ENCODE measurements around the gene TBX2.

Gene TBX2

DNA sequence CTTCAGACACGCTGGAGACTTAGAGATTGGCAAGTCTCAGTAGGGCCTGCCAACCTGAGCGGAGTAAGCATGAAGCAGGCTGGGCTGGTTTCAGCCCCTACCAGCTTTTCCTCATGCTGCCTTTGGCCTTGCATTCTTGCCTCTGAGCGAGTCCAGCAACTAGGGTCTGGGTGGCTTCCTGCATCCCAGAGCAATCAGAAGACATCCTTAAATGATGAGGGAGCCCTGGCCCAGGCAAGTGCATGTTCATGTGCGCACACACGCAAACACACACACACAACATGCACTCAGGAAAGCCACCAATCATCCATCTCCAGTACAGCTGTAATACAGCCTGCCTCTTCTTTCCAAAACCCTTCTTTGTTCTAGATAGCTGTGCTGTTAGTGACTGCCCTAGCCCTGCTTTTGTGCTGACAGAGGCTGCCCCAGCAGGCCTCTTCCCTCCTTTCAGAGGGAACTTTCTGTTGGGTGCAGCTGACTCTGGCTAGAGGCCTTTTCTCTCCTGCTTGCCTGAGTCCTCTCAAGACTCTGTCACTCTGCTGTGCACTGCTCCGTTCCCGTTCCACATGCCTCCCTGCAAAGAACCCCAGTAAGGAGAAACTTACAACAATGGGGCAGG lies 30.7 kb upstream of the TBX2 start:
- DNase-seq (ENCODE audit: low read depth in 1 of 2, low spot score in 1 of 2) = no peak

DNA sequence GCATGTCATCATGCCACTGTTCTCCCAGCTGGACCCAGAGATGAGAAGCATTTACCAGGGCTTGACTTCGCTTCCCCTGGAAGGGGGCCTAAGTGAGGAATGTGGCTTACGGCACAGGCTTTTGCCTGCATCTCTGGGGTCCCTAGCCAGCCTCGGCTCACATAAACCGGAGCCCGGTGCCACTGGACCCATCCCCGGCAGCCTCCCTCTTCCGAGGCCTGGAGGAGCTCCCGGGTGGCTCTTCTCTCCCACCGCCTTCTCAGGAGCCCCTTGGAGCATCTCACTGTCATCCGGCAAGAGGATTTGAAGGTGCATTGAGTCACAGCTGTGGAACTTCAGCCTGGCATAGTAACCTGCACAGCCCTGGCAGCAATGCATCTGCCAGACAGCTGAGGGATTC lies 29.9 kb upstream of the TBX2 start:
- no peak for DNase-seq (ENCODE audit: low read depth in 1 of 2, low spot score in 1 of 2)

DNA sequence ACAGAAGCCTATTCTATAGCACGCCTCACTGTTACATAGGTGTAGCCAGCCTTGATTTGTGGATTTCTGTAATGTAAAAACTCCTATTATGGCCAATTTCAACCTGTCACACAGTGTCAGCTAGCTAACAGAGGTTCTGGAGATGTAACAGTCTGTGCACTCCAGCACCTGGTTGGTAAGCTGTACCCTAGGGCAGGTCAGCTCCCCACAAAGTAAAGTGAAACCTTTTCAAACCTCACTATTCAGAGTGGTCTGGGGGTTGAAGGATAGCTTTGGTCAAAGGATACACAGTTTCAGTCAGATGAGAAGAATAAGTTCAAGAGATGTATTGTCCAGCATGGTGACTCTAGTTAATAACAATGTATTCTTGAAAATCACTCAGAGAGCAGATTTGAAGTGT lies 28.5 kb upstream of the TBX2 start:
- no peak for DNase-seq (ENCODE audit: low read depth in 1 of 2, low spot score in 1 of 2)

DNA sequence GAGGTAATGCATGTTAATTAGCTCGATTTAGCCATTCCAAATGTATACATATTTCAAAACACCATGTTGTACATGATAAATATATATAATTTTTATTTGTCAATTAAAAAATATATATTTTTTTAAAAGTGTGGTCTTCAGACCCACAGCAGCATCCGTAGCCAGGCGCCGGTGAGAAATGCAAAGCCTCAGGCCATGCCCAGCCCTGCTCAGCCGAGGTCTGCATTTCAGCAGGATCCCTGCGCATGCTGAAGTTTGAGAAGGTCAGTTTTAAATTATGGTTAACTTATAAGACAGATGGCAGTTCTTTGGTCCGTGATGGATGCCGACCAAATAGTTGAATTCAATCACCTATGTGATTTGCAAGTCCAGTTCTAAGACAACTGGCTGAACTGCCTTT lies 28.0 kb upstream of the TBX2 start:
- no peak for DNase-seq (ENCODE audit: low read depth in 1 of 2, low spot score in 1 of 2)

DNA sequence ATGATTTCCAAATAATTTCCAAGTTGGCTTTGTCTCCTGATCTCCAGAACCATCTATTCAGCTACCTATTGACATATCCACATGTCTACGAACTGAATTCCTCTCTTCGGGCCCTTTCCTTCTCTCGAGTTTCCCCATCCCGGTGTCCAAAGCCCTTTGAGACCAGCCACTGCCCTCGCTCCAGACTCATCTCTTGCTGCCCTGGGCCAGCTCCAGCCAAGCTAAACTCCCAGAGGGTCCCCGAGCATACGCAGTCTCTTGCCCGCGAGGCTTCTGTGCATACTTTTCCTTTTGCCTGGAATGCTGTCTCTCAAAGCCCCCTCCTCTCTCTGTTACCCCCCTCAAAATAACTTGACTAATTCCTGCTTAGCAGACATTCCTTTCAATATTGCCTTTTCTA lies 27.2 kb upstream of the TBX2 start:
- no peak for DNase-seq (ENCODE audit: low read depth in 1 of 2, low spot score in 1 of 2)

DNA sequence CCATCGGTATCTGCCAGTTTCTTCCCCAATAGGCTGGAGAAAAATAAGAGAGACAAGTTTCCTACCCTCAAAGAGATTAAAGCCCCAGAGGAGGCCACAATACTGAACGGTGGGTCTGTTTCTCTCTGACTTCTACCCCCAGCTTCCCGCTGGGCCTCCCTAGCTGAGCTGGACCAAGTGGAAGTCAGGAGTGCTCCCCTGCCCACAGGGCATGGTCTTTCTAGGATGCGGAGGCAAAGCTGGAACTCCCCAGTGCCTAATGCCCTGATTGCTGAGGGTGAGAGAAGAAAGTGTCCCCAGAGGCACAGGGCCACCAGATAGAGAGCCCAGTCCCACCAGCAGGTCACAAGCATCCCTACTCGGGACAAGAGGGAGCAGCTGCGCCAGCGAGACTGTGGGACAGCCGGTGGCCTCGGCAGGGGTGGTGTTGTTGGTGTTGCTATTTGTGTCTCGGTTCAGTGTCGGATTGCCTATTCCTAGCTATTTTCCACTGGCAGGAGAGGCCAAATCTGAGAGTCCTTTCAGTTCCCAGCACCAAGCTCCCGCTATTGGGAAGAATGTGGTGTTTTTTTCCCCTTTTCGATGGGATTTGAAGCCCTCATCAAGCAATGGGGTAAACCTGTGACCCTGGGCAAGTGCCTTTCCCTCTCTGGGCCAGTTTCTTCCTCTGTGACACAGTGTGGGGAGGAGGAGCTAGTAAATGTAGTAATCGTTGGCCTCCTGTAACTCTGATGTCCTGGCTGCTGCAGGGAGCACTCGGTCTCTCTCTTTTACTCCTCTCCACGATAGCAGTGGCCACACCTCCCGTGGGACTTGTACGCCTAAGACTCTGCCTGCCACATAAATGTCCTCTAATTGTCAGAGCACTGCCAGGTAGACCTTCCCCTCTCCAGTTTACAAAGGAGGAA lies 22.5 kb upstream of the TBX2 start:
- no peak for DNase-seq (ENCODE audit: low read depth in 1 of 2, low spot score in 1 of 2)

DNA sequence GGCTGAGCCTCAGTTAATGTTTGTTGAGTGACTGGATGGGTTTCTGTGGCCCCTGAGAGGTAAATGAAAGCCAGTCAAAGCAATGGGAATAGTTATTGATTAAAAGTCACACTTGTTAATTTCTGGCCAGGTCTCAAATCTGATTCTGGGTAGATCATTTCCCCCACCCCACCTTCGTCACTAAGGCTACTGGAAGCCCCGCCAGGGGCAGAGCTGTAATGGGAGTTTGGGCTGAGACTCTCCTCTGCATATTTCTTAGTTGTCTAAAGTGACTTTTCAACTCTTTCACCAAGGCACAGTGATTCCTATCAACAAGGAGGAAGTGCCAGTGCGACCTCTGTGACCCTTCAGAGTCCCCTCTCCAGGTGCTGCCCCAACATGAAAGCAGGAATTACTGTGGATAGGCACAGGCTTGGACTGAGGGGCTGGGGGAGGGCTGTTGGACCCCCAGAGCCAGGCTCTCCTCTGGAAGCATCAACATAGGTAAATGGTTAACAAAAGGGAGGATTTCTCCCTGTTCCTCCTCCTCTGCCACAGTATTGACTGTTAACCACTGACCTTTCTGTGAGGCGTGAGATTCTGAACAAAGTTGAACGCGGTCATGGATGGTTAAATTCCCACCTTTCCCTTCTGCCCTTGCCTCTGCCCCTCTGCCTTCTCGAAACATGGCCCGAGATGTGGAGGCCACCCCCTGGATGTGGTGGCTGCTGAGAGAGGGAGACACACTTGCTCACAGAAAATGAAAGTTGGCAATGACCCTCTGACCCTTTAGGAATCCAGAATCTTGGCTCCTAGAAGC lies 20.8 kb upstream of the TBX2 start:
- DNase-seq (ENCODE audit: low read depth in 1 of 2, low spot score in 1 of 2) = no peak

DNA sequence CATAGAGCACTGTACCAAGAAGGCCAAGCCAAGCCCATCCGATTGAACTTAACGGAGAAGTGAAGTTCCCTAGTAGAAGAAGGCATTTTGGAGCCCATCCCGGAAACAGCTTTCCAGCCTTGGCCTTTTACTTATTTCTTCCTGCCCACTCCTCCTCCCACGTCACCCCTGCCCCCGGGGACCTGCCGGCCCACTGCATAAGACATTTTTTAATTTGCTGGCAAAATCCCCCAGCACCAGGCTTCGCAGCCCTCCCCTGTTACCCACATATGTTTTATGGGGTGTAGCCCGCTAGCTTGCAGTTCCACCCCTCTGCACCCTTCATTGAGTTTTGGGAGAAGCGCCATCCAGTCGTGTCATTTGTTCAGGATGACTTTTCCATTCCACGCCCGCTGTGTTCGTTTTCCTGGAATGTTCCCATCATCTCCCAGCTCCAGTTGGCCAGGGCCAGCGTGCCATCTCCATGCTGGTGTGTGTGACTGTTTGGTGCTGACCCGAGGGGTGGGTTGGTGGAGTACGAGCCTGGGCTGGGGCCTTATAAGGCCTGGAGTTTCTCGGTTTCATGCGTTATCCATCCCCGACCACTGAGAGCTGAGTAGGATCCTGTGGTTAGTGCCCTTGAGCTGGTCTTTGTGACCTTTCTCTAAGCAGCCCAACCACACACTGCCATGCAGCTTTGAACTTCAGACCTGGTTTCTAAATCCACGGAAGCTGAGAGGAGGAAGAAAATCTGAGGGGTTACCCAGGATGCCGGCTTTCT lies 20.0 kb upstream of the TBX2 start:
- no peak for DNase-seq (ENCODE audit: low read depth in 1 of 2, low spot score in 1 of 2)

DNA sequence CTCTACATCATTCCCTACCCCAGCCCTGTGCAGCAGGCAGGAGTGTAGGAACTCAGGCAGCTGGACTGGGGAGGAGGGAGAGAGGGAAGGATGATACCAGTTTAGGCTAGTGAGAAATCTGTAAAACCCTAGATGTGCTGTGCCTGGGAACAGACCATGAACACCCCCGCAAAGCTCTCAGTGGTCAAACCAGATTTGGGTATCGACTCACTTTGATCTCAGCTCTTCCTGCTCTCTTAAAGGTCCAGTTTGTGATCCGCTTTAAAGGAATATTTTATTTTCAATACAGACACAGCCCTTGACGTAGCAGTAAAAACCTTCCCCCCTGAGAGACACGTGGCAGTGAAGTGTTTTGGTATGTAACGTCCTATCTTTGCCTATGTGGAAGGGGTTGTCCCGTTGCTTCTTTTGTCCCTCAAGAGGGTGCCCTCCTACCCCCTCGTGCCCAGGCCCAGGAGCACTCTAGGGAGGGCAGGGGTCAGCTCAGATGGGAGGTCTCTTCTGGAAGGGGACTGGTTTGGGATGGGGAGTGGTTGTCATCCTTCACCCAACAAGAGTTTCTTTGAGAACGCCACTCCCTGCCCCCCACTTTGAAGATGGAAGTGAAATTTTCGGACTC lies 19.3 kb upstream of the TBX2 start:
- no peak for DNase-seq (ENCODE audit: low read depth in 1 of 2, low spot score in 1 of 2)

DNA sequence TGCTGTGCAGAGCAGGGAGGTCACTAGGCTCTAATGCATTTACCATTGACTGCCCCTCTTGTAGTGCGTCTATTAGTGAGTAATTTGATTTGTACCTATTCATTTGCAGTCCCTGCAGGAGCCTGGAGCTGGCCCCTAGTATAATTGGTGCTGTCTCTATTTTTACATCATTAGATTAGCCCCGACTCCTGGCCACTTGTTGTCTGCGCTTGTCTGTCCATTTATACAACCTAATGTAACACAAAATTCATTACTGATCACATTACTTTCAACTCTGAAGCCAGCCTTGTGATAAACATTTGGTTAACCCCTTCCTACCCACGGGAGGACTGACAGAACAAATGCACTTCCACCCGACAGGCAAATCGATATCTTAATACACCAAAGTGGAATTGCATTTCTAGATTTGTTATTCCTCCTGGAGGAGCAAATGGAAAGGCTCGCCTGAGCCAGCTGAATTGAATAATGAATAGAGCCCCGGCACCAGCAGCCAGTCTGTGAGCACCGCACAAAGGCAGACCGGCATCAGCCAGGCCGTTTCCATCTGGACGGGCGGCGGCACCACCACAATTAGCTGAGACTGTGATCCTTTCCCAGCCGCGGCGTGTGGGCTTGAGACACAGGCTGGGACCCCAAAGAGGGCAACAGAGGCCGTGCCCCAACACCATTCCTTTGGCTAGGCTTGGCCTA lies 18.7 kb upstream of the TBX2 start:
- no peak for DNase-seq (ENCODE audit: low read depth in 1 of 2, low spot score in 1 of 2)

DNA sequence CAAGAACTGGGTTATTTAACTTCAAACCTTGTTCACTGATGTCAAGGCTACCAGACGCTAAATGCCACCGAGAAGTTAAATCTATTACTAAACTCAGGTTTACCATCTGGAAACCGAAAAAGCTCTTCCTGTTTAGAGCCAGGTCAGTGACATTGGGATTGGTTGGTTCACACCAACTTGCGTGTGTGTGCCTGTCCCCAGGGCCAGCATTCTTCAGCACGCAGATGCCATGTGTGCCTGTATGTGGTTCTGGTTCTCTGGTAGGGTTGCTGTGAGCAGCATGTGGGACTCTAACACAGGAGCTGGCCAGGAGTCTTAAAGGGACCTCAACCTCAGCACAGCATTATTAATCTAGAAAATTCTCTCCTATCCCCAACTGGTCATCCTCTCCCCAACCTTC lies 18.1 kb upstream of the TBX2 start:
- no peak for DNase-seq (ENCODE audit: low read depth in 1 of 2, low spot score in 1 of 2)

DNA sequence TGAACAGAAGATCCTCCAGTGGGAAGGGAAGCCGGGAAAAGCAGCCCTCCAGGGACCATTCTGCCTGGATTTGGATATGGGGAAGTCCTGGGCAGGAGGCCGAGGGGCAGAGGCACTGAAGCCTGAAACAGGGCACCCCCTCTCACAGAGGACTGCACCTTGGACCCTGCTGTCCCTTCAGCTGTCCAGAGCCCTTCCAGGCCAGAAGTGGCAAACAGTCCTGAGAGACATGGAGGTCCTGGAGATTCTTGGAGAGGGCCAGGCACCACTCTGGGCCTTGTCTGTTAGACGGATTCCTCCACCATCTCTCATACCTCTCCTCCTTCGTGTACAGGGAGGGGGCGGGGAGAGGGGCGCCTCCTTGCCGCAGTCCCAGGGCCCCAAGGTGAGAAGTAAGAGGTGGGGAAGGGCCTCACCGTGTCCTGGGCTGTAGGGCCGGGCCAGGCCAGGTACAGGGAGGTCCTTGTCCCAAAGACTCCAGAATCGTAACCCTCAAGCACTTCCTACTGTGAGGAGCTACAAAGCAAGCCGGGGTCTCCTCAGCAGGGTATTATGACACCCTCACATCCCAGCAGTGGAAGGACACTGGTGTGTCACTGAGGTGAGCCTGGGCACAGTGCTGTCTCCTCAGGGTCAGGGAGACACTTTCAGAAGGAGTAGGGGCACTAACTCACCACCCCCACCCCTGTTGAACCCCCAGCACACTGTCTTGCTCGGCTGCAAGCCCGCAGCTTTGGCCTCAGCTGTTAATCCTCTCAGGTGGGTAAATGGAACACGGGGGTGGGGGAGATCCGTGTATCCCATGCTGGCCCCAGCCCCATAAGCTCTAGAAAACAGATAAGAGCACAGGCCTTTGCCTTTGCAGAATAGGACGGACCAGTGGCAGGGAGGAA lies 16.6 kb upstream of the TBX2 start:
- DNase-seq (ENCODE audit: low read depth in 1 of 2, low spot score in 1 of 2) = no peak

DNA sequence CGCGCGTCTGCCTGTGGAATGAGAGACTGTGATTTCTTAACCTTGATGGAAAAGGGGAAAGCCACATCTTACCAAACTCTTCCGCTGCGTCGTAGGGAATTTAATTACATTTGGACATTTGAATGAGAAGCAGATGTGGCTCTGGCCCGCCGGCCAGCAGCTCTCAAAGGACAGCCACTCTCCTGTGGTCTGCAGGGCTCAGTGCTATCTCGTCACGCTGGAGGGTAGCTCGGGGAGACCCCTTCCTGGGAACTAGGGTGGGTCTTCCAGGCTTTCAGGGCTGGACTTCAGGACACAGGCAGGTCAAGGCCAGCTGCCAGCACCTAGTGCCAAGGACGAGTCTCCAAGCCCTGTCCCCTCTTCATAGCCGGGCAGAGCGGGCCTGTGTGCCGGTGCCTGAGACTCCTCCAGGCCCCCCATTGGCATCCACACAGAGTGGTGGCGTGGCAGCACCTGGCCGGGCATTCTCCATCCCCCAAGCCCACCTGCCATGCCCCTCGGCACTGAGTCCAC lies 15.9 kb upstream of the TBX2 start:
- no peak for DNase-seq (ENCODE audit: low read depth in 1 of 2, low spot score in 1 of 2)

DNA sequence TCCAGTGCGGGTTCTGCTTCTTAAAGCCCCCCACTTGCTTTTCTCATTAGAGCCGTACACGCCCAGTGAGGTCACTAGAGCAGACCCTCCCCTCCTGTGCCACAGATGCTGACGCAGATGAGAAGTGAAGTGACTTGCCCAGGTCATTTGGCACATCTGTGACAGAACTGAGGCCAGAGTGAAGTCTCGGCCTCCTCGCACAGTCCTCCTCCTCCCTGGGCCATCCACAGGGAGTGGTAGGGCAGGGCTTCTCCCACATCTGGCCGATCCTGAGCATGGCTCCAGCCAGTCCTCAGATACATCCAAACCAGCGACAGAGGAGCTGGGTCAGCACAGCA lies 15.3 kb upstream of the TBX2 start:
- no peak for DNase-seq (ENCODE audit: low read depth in 1 of 2, low spot score in 1 of 2)

DNA sequence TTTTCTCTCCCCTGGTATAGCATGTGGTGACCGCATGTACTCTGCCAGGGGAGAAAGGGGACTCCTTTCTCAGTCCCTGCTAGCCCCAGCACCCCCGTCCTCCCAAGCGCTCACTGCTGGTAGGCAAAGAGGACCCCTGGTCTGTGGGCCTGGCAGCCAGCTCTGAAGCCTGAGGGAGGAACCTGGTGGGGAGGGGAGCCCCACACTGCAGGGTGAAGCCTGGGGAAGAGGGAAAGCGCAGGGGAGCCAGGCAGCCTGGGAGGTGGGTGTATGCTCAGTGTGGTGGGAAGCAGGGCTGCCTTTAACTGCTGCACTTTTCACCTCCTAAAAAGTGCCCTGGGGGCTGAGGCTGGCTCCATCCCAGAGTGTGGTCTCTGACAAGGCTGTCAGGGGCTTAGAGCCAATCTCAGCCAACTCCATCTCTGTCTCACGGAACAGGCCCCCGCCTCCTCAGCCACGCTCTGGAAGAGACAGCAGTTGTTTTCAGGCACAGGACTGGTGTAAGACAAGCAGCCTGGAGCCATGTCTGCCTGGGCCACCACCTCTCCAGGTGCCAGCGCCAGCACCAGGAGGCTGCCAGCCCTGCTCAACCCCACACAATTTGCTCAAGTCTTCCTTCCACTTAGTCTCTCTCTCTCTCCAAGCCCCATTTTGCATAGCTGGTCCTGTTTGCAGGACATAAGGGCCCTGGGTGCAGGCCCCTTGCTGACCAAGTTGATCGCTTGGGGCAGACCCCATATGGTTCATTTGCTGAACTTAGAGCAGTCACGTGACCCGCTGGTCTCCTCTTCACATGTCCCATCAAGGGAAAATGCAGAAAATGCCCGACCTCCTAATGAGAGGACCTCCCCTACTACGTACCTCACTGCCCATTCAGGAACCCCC lies 14.7 kb upstream of the TBX2 start:
- DNase-seq (ENCODE audit: low read depth in 1 of 2, low spot score in 1 of 2) = no peak

DNA sequence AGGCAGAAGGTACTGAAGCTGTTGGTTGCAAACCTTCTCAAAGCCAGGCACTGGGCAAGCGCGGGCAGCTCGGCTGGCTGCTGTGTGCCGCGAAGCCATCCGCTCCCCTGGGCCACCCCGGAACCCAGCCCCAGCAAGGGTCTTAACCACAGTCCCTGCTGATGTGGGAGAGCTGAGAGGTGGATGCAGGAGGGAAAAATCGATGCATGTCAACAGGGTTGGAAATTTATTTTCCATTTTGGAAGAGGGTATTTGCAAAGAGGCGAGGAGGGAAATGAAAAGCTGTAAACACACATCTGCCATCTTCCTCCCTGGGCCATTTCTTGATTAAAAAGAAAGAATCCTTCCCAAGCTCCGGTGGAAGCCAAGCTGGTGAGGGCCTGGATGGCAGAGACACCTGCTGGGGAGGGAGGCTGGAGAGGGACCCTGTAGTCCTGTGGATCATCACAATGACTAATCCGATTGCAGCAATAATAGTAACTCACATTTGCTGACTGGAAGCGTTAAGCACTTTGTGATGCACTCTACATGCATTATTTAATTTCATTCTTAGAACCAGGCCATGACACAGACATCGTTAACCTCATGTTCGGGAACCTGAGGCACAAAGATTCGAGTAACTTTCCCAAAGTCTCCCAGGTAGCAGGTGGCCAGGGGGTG lies 13.9 kb upstream of the TBX2 start:
- no peak for DNase-seq (ENCODE audit: low read depth in 1 of 2, low spot score in 1 of 2)

DNA sequence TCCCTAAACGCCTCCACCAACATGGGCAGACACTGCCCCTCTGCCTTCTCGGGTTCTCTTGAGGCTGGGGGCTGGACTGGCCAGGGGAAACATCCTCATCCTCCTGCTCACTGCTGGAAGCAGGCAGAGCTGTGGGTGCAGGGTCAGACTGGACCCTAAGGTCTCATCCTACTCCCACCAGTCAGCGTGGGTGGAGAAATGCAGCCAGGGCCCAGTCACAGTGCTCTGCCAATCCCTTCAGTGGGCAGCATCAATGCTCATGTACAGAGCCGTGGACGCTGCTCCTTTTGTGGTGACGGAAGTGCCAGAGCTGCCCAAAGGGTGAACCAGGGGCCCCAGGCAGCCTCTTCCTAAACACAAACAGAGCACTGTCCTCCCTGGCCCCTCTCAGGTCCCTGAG lies 13.4 kb upstream of the TBX2 start:
- no peak for DNase-seq (ENCODE audit: low read depth in 1 of 2, low spot score in 1 of 2)

DNA sequence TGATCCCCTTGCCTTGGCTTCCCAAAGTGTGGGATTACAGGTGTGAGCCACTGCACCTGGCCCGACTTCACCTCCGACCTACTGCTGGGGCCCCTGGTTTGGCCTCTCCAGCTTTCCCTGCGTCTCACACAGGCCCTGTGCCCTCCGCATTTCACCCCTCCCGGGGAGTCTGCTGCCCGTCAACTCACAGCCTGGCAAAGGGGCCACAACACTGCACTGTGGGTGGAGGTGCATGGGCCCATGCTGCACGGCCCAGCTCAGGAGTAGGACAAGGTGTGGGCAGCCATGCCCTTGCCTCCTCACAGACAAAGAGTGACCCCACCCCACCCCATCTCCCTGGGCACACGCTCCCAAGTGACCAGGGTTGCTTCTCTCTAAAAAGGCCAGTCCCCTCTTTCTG lies 12.6 kb upstream of the TBX2 start:
- no peak for DNase-seq (ENCODE audit: low read depth in 1 of 2, low spot score in 1 of 2)

All from activated CD4-positive, alpha-beta T cell treated with anti-CD3 and anti-CD28 coated beads, Interleukin-2, amount 50 U/mL, for 24 hours (primary cell).